Vagina (tissue), 2 donors: ENCODE measurements around the gene FAM98C. TPM values are rescaled to one million over a fixed set of nuclear protein-coding genes. Genes with fewer than 3 reads are reported as not detected.
"Not testable (repeated sequence)": the region's sequence is repeated elsewhere in the genome, so short reads cannot be mapped to it uniquely, and the experiment has no call there.

ENCODE experiments used
- DNase-seq, 2 donors: peaks; one replicate each; pipeline ENCODE4 v3.0.0-alpha.2; 2017; ENCODE audit errors: extremely low spot score in 2 of 2
- H3K27ac ChIP-seq: fragments of 200-600 bp; sonication (generic); one replicate; pipeline ENCODE4 v1.5.1; 2019
- H3K27me3 ChIP-seq: fragments of 200-600 bp; sonication (generic); one replicate; pipeline ENCODE4 v1.5.1; 2019
- H3K36me3 ChIP-seq, 2 donors: fragments of 200-600 bp; sonication (generic); one replicate each; pipeline ENCODE4 v1.5.1; 2017 to 2019
- H3K4me1 ChIP-seq: fragments of 200-600 bp; sonication (generic); one replicate; pipeline ENCODE4 v1.5.1; 2019
- H3K4me3 ChIP-seq, 2 donors: fragments of 200-600 bp; sonication (generic); 1 replicate in 1 of 2; 2 replicates in 1 of 2; pipeline ENCODE4 v1.5.1; 2016 to 2019
- H3K9me3 ChIP-seq: fragments of 200-600 bp; sonication (generic); one replicate; pipeline ENCODE4 v1.5.1; 2019
- CTCF ChIP-seq, 3 experiments: fragments of 450-650 bp in 2 of 3; fragments of 200-600 bp in 1 of 3; sonication (generic) in 1 of 3; IDR thresholded peaks; one replicate each; pipeline ENCODE4 v1.5.1; 2017 to 2019; ENCODE audit warnings: antibody characterized with exemption in 3 of 3, mild to moderate bottlenecking in 2 of 3, moderate library complexity in 2 of 3
- POLR2A ChIP-seq, 2 donors: fragments of 450-650 bp; IDR thresholded peaks; one replicate each; pipeline ENCODE4 v1.6.1; 2017; ENCODE audit warnings: antibody characterized with exemption in 2 of 2, mild to moderate bottlenecking in 2 of 2, moderate library complexity in 2 of 2
- POLR2AphosphoS5 ChIP-seq, 2 donors: sonication (generic); formaldehyde crosslinking; IDR thresholded peaks; one replicate each; pipeline ENCODE4 v1.9.0; 2017; ENCODE audit warnings: antibody characterized with exemption in 2 of 2, mild to moderate bottlenecking in 2 of 2, low read depth in 1 of 2; ENCODE audit not compliant: insufficient read depth in 1 of 2
- intact Hi-C: fragments of 100-400 bp; cut with DNase I; formaldehyde crosslinking; loops from one replicate; pipeline ENCODE4 v1.15.1; 2023
- total RNA-seq: library from RNA; depleted of rRNA; stranded (reverse); fragments of >200 nt; gene quantifications from one replicate; pipeline ENCODE4 v1.2.3, GENCODE V29; 2016

FAM98C gene
- total RNA-seq, 1 donor from 2014 or later = 32.7 TPM

- intact Hi-C loops = no loop called here
- peaks cover 11% of the 10 kb centered on the region for H3K4me1 ChIP-seq
- no peak overlapping the region for H3K4me3 ChIP-seq
- no peaks in the 10 kb centered on the region for H3K9me3 ChIP-seq
- H3K27me3 ChIP-seq = no peaks in the 10 kb centered on the region
- TF ChIP-seq POLR2AphosphoS5 (IDR thresholded peaks at IDR 0.05; ENCODE audit: insufficient read depth in 1 of 2, low read depth in 1 of 2) = no peak
- TF ChIP-seq POLR2A (IDR thresholded peaks at IDR 0.05) = no peak
- no peak for TF ChIP-seq CTCF (IDR thresholded peaks at IDR 0.05)
- no peak overlapping the region for H3K27ac ChIP-seq
- H3K36me3 ChIP-seq = no peaks in the 10 kb centered on the region
- DNase-seq = no peak
Measured at GRCh38 chr19:38422438-38422837, 19.5 kb downstream of the FAM98C start.

DNA sequence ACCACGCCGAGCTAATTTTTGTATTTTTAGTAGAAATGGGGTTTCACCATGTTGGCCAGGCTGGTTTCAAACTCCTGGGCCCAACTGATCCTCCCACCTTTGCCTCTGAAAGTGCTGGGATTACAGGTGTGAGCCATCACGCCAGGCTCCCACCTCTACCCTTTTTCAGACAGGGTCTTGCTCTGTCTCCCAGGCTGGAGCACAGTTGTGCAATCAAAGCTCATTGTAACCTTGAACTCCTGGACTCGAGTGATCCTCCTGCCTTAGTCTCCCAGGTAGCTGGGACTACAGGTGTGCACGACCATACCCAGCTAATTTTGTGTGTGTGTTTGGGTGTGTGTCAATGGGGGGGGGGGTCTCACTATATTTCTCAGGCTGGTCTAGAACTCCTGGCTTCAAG is 21.4 kb downstream of the FAM98C start:
- Histone ChIP-seq H3K4me1 (no peaks in the 10 kb centered on the region), H3K9me3 (no peaks in the 10 kb centered on the region), H3K4me3 (no peak overlapping the region), H3K27me3 (no peaks in the 10 kb centered on the region), H3K36me3 (no peaks in the 10 kb centered on the region), H3K27ac (no peak overlapping the region)
- no peak for TF ChIP-seq POLR2A (IDR thresholded peaks at IDR 0.05)
- TF ChIP-seq POLR2AphosphoS5 (IDR thresholded peaks at IDR 0.05; ENCODE audit: insufficient read depth in 1 of 2, low read depth in 1 of 2) = no peak
- no peak for TF ChIP-seq CTCF (IDR thresholded peaks at IDR 0.05)
- intact Hi-C loops = no loop called here
- no peak for DNase-seq

GRCh38 chr19:38425222-38425809 is 22.4 kb downstream of the FAM98C start:
- H3K9me3 ChIP-seq = no peaks in the 10 kb centered on the region
- no peaks in the 10 kb centered on the region for H3K36me3 ChIP-seq
- H3K4me1 ChIP-seq = no peaks in the 10 kb centered on the region
- peak overlapping the region in 1 of 2 donors; percentile 14 for H3K4me3 ChIP-seq
- DNase-seq = no peak
- no peaks in the 10 kb centered on the region for H3K27me3 ChIP-seq
- H3K27ac ChIP-seq = no peak overlapping the region
- no peak for TF ChIP-seq CTCF (IDR thresholded peaks at IDR 0.05)
- TF ChIP-seq POLR2AphosphoS5 (IDR thresholded peaks at IDR 0.05; ENCODE audit: insufficient read depth in 1 of 2, low read depth in 1 of 2) = no peak
- TF ChIP-seq POLR2A (IDR thresholded peaks at IDR 0.05) = no peak
- intact Hi-C loops = no loop called here

DNA sequence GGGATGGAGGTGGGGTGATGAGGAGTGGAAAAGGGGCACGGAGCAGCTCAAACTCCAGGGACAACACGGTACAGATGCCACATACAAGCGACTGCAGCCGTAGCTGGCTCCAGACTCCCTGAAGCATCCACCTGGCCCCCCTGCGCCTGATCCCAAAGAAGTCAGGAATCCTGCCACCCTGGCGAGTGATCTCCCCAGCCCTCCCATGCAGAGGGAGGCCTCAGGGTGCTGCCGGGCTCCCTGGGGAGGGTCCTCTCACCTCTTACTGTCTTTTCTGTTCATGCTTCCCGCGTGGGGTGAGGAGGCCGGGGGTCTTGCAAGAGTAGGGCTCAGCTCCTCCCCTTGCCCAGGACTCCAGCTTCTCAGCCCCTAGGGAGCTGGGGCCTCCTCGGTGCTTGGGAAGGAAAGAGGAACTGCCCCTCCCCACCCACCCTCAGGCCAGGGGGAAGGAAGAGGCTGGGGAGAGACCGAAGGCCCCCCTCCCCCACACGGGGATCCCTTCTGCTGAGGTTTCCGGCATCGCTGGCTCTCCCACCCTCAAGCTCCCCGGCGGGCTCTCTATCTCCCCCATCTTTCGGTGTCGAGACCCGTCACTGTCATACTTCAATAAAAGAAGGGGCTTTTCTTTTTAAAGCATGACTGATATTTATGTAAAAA is 23.0 kb downstream of the FAM98C start, which contains the start of gene RASGRP4:
Gene RASGRP4 (minus strand): TSS at position 410 of the 657 bp plus-strand sequence. CDS start 128 bp downstream, at position 282.
- Histone ChIP-seq H3K36me3 (no peaks in the 10 kb centered on the region), H3K27me3 (no peaks in the 10 kb centered on the region), H3K4me1 (no peaks in the 10 kb centered on the region), H3K4me3 (peak within 1 kb of the TSS in 1 of 2 donors; percentile 14), H3K9me3 (no peaks in the 10 kb centered on the region), H3K27ac (no peak within 1 kb of the TSS)
- no peak for DNase-seq
- TF ChIP-seq POLR2AphosphoS5 (IDR thresholded peaks at IDR 0.05; ENCODE audit: insufficient read depth in 1 of 2, low read depth in 1 of 2) (no peak), CTCF (IDR thresholded peaks at IDR 0.05) (no peak), POLR2A (IDR thresholded peaks at IDR 0.05) (no peak)
- intact Hi-C loops = no loop called here

- H3K27me3 ChIP-seq, H3K4me3 ChIP-seq, intact Hi-C loops: not testable (repeated sequence)
Measured at GRCh38 chr19:38427035-38427677, 24.3 kb downstream of the FAM98C start.

More at GRCh38 chr19:38427035-38427677, 24.3 kb downstream of the FAM98C start:
- not testable (repeated sequence) for H3K27ac ChIP-seq, H3K9me3 ChIP-seq, DNase-seq, H3K36me3 ChIP-seq, H3K4me1 ChIP-seq
